Measurements from ENCODE around the gene MFSD1.
"Not testable (repeated sequence)": the region's sequence is repeated elsewhere in the genome, so short reads cannot be mapped to it uniquely, and the experiment has no call there.

The MFSD1 gene

GRCh38 chr3:158775426-158776410 is 26.1 kb upstream of the MFSD1 start:
- no peak for DNase-seq (ENCODE audit: low read depth, low spot score)

- DNase-seq (ENCODE audit: low read depth, low spot score): no peak
Measured at GRCh38 chr3:158776531-158776930, 25.3 kb upstream of the MFSD1 start.

GRCh38 chr3:158777161-158777873 is 24.5 kb upstream of the MFSD1 start:
- DNase-seq (ENCODE audit: low read depth, low spot score): no peak

- no peak for DNase-seq (ENCODE audit: low read depth, low spot score)
Measured at GRCh38 chr3:158780766-158781165, 21.1 kb upstream of the MFSD1 start.

- DNase-seq (ENCODE audit: low read depth, low spot score): no peak
Measured at GRCh38 chr3:158781191-158781590, 20.7 kb upstream of the MFSD1 start.

- no peak for DNase-seq (ENCODE audit: low read depth, low spot score)
Measured at GRCh38 chr3:158781849-158782248, 20.0 kb upstream of the MFSD1 start.

- no peak for DNase-seq (ENCODE audit: low read depth, low spot score)
Measured at GRCh38 chr3:158782283-158782989, 19.4 kb upstream of the MFSD1 start.

GRCh38 chr3:158783051-158783450 is 18.8 kb upstream of the MFSD1 start:
- no peak for DNase-seq (ENCODE audit: low read depth, low spot score)

GRCh38 chr3:158785972-158786371 is 15.9 kb upstream of the MFSD1 start:
- no peak for DNase-seq (ENCODE audit: low read depth, low spot score)

GRCh38 chr3:158788446-158788845 is 13.4 kb upstream of the MFSD1 start:
- no peak for DNase-seq (ENCODE audit: low read depth, low spot score)

- no peak for DNase-seq (ENCODE audit: low read depth, low spot score)
Measured at GRCh38 chr3:158789592-158789991, 12.3 kb upstream of the MFSD1 start.

- DNase-seq (ENCODE audit: low read depth, low spot score): no peak
Measured at GRCh38 chr3:158790901-158791589, 10.8 kb upstream of the MFSD1 start.

GRCh38 chr3:158791590-158791920 is 10.3 kb upstream of the MFSD1 start:
- DNase-seq (ENCODE audit: low read depth, low spot score): not testable (repeated sequence)

- no peak for DNase-seq (ENCODE audit: low read depth, low spot score)
Measured at GRCh38 chr3:158792709-158793108, 9.1 kb upstream of the MFSD1 start.

GRCh38 chr3:158794206-158794605 is 7.6 kb upstream of the MFSD1 start:
- no peak for DNase-seq (ENCODE audit: low read depth, low spot score)

GRCh38 chr3:158794936-158795518 is 6.8 kb upstream of the MFSD1 start:
- no peak for DNase-seq (ENCODE audit: low read depth, low spot score)

GRCh38 chr3:158801201-158801600 is 653 bp upstream of the MFSD1 start:
- no peak for DNase-seq (ENCODE audit: low read depth, low spot score)

GRCh38 chr3:158802409-158803268 is 785 bp downstream of the MFSD1 start:
- DNase-seq (ENCODE audit: low read depth, low spot score): no peak

GRCh38 chr3:158804441-158804840 is 2.6 kb downstream of the MFSD1 start:
- DNase-seq (ENCODE audit: low read depth, low spot score): no peak

- no peak for DNase-seq (ENCODE audit: low read depth, low spot score)
Measured at GRCh38 chr3:158808697-158809096, 6.8 kb downstream of the MFSD1 start.
